GM20000 (cell line): ENCODE measurements around the gene OR10V1.

ENCODE experiments used
- DNase-seq: peaks from one replicate; pipeline ENCODE4 v3.0.0; 2012; ENCODE audit warnings: low spot score
- CTCF ChIP-seq: IDR thresholded peaks from 2 replicates; pipeline ENCODE4 v1.5.1; 2012; ENCODE audit warnings: mild to moderate bottlenecking, control low read depth; ENCODE audit errors: extremely low read depth, missing control alignments

The OR10V1 gene

GRCh38 chr11:59668188-59668949 lies 45.3 kb downstream of the OR10V1 start:
- no peak for TF ChIP-seq CTCF
- DNase-seq, result peak; percentile 70

- no peak for TF ChIP-seq CTCF
- no peak for DNase-seq
These were observed 45.8 kb downstream of the OR10V1 start for GRCh38 chr11:59667812-59668187.

- DNase-seq, result no peak
- no peak for TF ChIP-seq CTCF
These were observed 46.7 kb downstream of the OR10V1 start for GRCh38 chr11:59666969-59667368.
